T47D (cell line): ENCODE results near the gene RALGAPA2.

Source experiments
- DNase-seq, 2 experiments: peaks; one replicate each; pipeline versions ENCODE4 v3.0.0 to v3.0.0-alpha.2; 2011 to 2012; ENCODE audit warnings: low read depth in 1 of 2, low spot score in 1 of 2
- JUND ChIP-seq: IDR thresholded peaks from 2 replicates; pipeline ENCODE4 v1.6.1; 2012; ENCODE audit warnings: low read depth
- in situ Hi-C: cut with HindIII; loops from 2 replicates; pipeline ENCODE4 v1.10.0; 2016; ENCODE audit warnings: low sequenced_read_pairs, low pct_unique_long_range_greater_than_20kb

RALGAPA2 gene

GRCh38 chr20:20521736-20522135 lies 190.7 kb downstream of the RALGAPA2 start:
- no peak for TF ChIP-seq JUND
- no peak for DNase-seq
- in situ Hi-C loops: no loop called here

- in situ Hi-C loops: no loop called here
- DNase-seq: no peak
- no peak for TF ChIP-seq JUND
These were observed 191.7 kb downstream of the RALGAPA2 start for GRCh38 chr20:20520776-20521175.

- no peak for DNase-seq
- TF ChIP-seq JUND: no peak
- in situ Hi-C loops: no loop called here
These were observed 193.2 kb downstream of the RALGAPA2 start for GRCh38 chr20:20519269-20519668.

- DNase-seq: no peak
- TF ChIP-seq JUND: no peak
- in situ Hi-C loops: no loop called here
These were observed 194.2 kb downstream of the RALGAPA2 start for GRCh38 chr20:20518263-20518662.

GRCh38 chr20:20517296-20517695 lies 195.1 kb downstream of the RALGAPA2 start:
- TF ChIP-seq JUND: no peak
- in situ Hi-C loops: no loop called here
- no peak for DNase-seq

GRCh38 chr20:20513720-20514119 lies 198.7 kb downstream of the RALGAPA2 start:
- no peak for DNase-seq

GRCh38 chr20:20505554-20505953 lies 206.9 kb downstream of the RALGAPA2 start:
- DNase-seq: no peak
- in situ Hi-C loops: no loop called here
- TF ChIP-seq JUND: no peak

More at GRCh38 chr20:20513720-20514119, 198.7 kb downstream of the RALGAPA2 start:
- in situ Hi-C loops: no loop called here
- TF ChIP-seq JUND: no peak

- no peak for DNase-seq
- in situ Hi-C loops: no loop called here
- no peak for TF ChIP-seq JUND
These were observed 208.5 kb downstream of the RALGAPA2 start for GRCh38 chr20:20503777-20504530.

GRCh38 chr20:20501128-20501527 lies 211.3 kb downstream of the RALGAPA2 start:
- DNase-seq: no peak
- in situ Hi-C loops: no loop called here
- TF ChIP-seq JUND: no peak

- TF ChIP-seq JUND: no peak
- in situ Hi-C loops: no loop called here
- no peak for DNase-seq
These were observed 212.1 kb downstream of the RALGAPA2 start for GRCh38 chr20:20500312-20500711.

GRCh38 chr20:20499439-20499838 lies 213.0 kb downstream of the RALGAPA2 start:
- no peak for DNase-seq
- in situ Hi-C loops: no loop called here
- TF ChIP-seq JUND: no peak

- no peak for DNase-seq
- TF ChIP-seq JUND: no peak
- in situ Hi-C loops: no loop called here
These were observed 214.2 kb downstream of the RALGAPA2 start for GRCh38 chr20:20498076-20498861.

- TF ChIP-seq JUND: no peak
- in situ Hi-C loops: no loop called here
- DNase-seq: no peak
These were observed 215.0 kb downstream of the RALGAPA2 start for GRCh38 chr20:20497242-20497978.
